ENCODE measurements around the gene EPHB3.
"Not testable (repeated sequence)": the region's sequence is repeated elsewhere in the genome, so short reads cannot be mapped to it uniquely, and the experiment has no call there.

The EPHB3 gene

DNA sequence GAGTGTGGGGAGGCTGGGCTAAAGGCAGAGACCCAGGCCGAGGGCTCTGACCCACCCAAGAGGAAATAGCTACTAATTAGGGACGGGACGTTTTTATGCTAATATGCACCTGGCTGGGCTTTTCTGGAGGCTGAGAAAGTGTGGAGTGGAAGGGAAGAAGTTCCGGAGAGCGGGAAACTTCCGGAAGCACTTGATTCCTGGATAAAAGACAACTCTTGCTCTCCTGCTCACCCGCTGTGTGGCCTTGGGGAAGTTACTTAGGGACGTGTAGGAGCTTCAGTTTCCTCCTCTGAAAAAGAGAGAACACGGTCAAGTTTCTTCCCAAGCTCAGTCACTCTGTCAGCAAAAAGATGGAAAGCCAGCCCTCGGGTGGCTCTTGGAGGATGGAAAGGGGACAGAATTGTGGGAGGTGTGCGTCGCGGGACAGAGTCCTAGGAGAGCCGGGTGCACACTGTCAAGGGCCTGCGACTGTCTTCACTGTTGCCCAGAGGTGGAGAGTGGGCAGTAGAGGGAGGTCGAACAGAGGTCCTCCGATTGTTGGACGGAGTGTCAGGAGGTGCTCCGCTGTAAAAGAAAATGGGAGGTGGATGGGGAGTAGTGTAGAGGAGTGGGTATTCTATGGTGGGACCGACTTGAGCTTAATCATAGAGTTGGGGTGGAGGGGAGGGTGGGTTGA is 43.2 kb downstream of the EPHB3 start:
- no peak for DNase-seq (ENCODE audit: low read depth, low spot score)
- H3K4me3 ChIP-seq (ENCODE audit: low read length): no peak overlapping the region

DNA sequence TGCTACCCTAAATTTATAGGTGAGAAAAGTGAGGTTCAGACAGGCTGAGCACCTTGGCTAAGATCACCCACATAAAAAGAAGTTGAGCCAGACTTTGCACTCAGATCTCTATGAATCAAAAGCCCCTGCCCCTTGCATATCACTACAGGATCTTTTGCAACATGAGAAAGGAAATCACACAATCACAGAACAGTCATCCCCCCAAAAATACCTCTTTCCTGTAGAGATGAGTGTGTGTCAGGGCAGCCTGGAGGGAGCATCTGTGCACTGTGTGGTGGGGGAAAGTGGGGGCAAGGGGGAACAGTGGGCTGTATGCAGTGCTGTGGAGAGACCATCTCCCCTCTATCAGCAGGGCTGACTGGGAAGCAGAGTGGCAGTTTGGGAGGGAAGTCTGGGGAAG is 46.6 kb downstream of the EPHB3 start:
- no peak overlapping the region for H3K4me3 ChIP-seq (ENCODE audit: low read length)
- peak; percentile 22 for DNase-seq (ENCODE audit: low read depth, low spot score)

DNA sequence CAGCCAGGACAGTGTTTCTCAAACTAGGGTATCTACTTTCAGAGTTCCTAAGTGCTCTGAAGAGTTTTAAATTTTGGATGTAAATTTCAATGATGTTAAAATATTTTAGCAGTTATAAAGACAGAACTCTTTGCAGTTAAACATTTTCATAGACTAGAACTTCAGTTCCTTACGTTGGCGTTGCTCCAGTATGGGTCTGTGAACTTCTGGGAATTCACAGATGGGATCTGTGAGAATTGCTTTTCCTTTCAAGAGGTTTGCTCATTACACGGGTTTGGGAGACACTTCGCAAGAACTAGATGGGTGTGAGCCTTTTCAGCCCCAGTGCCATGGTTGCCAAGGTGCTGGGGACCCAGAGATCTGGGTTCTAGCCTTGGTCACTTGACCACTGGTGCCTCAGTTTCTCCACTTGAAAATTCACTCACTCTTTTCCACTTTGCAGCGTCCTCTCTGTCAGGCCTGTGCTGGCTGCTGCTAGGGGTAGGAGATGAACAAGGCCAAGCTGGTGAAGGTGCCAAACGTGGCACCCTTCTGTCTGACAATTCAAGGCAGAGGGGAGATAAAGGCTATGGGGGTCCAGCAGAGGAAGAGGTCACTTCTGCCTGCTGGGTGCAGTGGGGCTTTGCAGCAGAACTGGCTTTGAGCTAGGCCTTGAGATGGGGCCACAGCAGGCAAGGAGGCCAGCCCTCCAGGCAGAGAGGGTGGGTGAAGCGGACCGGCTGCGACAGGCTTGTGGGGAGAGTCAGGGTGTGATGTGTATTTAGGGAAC is 48.1 kb downstream of the EPHB3 start:
- H3K4me3 ChIP-seq (ENCODE audit: low read length): no peak overlapping the region
- no peak for DNase-seq (ENCODE audit: low read depth, low spot score)

DNA sequence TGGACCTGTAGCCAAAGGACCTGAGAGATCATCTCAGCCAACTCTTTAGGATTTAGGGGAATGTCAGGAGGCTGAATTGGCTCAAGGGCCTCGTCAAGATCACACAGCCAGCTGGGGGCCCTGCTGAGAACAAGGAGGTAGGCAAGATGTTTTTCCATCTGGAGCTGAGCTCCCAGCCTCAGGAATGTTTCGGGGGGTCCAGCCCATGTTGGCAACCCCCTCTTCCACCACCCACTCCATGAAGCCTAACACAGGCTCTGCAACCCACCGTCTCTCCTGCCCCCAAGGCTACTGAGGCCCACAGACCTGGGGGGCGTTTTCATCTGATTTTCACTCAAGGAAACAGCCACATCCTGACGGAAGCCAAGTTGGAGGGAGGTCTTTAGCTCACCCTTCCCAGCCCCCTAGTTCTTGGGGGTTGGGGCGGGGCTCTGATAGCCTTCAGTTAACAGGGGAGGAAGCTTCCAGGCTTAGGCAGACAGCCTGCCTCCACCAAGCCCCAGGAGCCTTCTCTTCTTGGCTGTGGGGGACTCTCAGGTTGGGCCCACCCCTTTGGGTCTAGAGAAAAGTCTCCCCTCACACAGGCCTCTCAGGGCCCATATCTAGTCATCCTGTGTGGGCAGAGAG is 48.8 kb downstream of the EPHB3 start:
- no peak for DNase-seq (ENCODE audit: low read depth, low spot score)
- no peak overlapping the region for H3K4me3 ChIP-seq (ENCODE audit: low read length)

DNA sequence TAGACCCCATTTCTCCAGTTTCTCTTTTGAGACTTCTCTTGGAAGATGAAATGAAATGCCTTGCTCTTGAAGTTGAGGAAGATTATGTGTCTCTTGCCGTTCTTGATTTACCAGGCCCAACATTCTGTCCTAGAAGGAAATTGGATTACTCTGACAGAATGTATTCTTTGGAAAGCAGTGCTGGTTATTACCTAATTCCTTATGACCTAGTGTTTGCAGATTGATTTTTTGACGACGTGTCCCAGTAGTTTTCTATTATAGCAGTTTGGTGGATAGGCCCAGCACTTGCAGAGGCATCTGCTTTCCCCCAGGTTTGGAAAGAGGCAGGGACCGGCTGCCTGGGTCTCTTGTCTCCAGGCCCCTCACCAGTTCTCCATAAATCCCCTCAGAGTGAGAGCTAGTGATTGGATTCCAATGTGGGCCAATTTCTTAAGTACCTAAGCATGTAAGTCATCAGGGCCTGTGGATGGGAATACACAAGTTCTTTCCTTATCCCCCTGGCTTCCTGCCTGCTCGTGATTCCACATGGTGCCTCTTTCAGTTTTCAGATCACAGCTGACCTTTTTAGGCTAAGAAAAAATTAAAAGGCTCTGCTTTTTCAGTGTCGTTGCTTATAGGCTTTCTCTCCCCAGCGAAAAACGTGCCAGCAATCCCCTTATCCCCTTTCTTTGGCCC is 50.2 kb downstream of the EPHB3 start:
- DNase-seq (ENCODE audit: low read depth, low spot score): no peak
- no peak overlapping the region for H3K4me3 ChIP-seq (ENCODE audit: low read length)

DNA sequence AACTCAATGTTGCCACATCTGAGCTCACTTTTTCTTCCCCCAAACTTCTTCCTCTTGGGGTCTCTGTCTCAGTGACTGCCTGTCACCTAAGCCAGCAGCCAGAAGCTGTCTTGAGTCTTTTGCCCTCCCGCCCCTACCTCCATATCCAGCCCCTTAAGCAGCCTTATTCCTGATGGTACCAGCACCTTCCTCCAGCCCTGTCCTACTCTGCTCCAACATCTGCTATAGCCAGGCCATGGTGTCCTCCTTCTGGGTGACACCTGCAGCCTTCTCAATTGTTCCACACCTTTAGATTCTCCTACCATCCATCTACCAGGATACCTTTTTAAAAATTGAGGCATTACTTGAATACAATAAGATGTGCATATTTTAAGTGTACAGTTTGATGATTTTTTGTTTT is 53.8 kb downstream of the EPHB3 start:
- no peak overlapping the region for H3K4me3 ChIP-seq (ENCODE audit: low read length)
- DNase-seq (ENCODE audit: low read depth, low spot score): no peak

DNA sequence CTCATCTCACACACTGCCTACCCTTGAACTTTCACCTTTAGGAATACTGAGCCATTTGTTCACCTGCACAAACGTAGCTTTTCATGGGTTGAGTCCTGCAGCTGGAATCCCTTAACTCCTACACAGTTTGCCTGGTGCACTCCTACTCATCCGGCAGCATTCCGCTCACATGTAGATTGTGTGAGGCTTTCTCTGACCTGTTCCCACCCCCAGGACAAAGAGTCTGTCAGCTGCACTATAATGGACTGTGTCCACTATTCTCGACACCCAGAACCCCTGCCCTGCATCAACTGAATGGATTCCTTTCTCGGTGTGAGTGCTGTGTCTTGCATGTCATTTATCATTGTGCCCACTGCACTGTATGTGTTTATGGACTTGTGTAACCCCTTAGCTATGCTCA is 54.9 kb downstream of the EPHB3 start:
- no peak overlapping the region for H3K4me3 ChIP-seq (ENCODE audit: low read length)
- no peak for DNase-seq (ENCODE audit: low read depth, low spot score)

DNA sequence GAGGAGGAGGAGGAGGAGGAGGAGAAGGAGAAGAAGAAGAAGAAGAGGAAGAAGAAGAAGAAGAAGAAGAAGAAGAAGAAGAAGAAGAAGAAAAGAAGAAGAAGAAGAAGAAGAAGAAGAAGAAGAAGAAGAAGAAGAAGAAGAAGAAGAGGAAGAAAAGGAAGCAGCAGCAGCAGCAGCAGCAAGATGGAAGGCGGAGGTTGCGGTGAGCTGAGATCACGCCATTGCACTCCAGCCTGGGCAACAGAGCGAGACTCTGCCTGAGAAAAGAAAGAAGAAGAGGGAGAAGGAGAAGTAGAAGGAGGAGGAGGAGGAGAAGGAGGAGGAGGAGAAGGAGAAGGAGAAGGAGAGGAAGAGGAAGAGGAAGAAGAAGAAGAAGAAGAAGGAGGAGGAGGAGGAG is 55.7 kb downstream of the EPHB3 start:
- DNase-seq (ENCODE audit: low read depth, low spot score); H3K4me3 ChIP-seq (ENCODE audit: low read length): not testable (repeated sequence)

DNA sequence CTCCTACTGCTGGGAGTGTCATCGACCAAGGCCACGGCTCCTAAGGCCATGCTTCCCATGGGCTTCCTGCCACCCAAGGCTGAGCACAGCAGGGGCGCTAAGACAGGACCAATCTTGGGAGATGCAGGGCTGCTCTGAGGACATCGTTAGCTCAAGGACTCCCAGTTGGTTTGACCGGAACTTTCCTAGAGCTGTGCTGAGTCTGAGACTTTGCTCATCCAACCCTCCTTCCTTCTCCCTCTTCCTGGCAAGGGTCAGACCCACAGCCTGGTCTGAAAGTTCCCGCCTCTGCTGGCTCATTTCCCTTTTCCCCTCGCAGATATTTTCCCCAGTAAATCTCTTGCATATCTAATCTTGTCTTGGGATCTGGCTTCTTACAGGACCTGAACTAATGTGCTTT is 57.2 kb downstream of the EPHB3 start:
- H3K4me3 ChIP-seq (ENCODE audit: low read length): no peak overlapping the region
- no peak for DNase-seq (ENCODE audit: low read depth, low spot score)

DNA sequence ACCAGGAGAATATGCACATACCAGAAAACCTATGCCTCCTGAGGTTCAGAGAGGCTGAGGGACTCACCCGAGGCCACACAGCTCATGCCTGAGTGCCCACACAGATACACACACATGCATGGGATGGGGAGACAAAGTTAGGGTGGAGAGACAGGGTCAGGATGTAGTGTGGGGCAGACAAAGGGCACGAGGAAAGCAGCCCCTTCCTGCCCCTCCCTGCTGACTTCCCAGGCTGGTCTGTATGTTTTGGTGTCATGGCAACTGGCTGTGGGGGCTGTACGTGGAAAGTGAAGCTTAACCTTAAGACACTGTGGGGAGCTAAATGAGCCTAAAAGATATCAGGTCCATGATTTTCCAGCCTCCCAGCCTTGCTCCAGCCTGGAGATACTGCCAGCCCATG is 57.8 kb downstream of the EPHB3 start:
- no peak overlapping the region for H3K4me3 ChIP-seq (ENCODE audit: low read length)
- DNase-seq (ENCODE audit: low read depth, low spot score): no peak

DNA sequence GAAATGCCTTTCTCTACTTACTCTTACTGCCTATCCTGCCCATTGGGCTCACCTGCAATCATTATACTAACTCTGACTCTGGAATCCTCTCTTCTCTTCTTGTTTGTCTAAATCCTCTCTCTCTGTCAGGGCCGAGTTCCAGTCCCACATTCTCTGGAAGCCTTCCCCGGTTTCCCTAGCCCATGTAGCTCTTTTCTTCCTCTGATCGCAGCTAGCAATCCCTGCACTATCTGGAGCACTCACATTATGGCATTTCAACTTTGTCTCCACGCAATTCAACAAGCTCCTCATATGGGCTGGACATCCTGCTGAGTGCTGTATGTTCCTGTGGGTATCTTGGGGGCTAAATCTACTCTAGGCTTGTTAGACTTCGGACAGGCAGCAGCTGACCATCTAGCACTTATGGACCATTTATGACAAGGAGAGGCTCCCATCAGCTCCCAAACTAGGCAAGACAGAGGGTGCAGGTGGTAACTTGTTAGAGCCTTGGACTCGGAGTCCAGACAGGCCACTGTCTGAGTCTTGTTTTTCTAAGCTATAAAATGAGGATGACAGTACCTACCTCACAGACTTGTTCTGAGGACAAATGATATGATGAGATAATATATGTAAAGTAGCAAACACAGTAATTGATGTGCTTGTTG is 58.3 kb downstream of the EPHB3 start:
- H3K4me3 ChIP-seq (ENCODE audit: low read length): no peak overlapping the region
- no peak for DNase-seq (ENCODE audit: low read depth, low spot score)

DNA sequence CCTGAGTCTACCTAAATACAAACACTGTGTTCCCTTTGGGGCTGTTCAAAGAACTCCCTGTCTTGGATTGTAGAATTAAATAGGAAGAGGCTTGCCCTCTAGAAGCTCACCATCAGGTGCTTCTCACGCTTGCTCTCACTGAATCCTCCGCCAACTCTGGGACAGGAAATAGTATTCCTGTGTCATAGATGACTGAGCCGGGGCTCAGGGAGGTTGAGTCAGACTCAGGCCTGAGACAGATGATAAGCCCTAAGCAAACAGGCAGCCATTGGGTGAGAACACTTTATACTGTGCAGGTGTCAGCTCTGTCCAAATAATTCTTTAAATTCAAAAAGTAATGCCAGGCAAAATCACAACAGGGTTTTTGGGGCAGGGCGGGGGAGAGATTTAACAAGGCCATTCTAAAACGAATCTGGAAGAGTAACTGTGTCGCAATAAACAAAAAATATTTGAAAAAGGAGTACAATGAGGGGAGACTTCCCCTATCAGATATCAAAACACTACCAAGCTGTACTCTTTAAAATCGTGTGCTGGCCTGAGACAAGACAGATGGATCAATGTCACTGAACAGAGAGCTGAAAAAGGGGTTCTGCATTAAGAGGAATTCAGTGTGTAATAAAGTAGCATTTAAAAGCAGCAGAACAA is 59.0 kb downstream of the EPHB3 start:
- DNase-seq (ENCODE audit: low read depth, low spot score): no peak
- no peak overlapping the region for H3K4me3 ChIP-seq (ENCODE audit: low read length)

DNA sequence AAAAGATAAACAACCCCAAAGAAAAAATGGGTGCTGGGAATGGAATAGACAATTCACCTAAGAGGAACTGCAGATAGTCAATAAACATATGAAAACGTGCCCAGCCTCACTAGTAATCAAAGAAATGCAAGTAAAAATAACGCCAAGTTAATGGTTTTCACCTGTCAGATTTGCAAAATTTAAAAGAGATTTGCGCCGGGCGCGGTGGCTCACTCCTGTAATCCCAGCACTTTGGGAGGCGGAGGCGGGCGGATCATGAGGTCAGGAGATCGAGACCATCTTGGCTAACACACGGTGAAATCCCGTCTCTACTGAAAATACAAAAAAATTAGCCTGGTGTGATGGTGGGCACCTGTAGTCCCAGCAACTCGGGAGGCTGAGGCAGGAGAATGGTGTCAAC is 60.6 kb downstream of the EPHB3 start:
- not testable (repeated sequence) for DNase-seq (ENCODE audit: low read depth, low spot score); H3K4me3 ChIP-seq (ENCODE audit: low read length)

DNA sequence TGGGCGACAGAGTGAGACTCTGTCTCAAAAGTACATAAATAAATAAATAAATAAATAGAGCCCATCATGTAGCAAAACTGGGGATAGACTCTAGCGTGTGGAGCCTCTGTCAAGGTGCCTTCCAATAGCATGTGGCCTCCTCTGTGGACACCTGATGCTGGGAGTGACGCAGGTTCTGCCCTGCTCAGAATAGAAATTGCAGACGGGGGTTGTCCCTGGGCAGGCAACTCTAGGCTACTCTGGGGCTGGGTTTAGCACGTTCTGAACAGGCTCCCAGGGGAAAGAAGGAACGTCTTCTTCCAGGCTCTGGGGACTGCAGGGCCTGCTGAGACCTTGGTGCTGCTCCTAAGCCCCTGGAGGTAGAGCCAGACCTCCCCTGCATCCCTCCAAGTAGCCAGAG is 65.3 kb downstream of the EPHB3 start:
- DNase-seq (ENCODE audit: low read depth, low spot score): no peak
- H3K4me3 ChIP-seq (ENCODE audit: low read length): no peak overlapping the region

DNA sequence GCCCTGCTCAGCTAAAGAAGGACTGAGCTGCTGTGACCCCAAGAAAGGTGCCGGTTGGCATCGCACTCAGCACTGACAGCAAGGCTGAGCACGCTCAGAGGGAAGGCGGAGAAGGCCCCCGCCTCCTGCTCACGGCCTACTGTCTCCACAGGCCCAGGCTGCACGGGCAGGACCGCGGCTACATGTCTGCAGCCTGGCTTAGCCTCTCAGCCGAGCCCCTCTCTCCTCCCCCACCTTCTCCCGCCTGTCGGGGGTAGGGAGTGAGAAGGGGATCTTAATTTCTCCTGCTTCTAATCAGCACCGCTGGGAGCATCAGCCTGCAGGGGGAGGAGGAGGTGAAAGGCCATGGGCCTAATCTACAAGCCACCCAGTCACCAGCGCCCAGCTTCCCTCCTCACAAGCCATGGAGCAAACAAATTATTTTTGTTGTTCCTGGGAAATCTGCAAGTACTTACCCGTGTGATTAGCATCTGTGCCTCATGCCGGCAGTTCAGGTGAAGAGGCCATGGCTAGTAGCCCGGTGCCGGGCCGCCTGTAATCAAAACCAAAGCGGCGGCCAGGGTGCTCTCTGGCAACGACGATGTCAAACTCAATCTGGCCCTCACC is 68.1 kb downstream of the EPHB3 start:
- DNase-seq (ENCODE audit: low read depth, low spot score): no peak

DNA sequence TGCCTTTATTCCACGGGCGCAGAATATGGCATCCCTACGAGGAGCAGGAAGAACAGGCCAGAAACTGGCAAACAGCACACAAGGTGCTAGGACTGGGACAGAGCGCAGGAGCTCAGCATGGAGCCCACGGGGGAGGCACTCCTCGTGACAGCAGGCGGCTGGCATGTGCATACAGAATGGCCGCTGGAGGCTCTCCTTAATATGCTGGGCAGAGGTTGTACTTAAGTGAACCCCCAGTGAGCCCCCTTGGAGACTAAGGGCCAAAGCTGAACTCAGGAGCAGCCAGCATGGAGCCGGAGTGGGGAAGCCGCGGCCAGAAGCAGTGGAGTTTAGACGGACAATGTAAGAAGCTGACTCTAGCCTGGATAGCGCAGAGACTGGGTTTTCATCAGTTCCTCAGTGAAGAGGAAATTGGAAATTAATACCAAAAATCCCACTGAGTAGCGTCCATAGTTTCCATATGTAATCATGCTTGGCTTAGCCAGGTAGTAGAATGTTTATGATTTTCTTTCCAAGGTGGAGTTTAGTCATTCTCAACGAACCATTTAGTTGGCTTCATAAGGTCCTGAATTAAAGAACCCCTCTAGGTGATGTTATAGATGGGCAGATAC is 69.4 kb downstream of the EPHB3 start:
- H3K4me3 ChIP-seq (ENCODE audit: low read length): no peak overlapping the region

More for the DNA sequence above, 68.1 kb downstream of the EPHB3 start:
- H3K4me3 ChIP-seq (ENCODE audit: low read length): no peak overlapping the region

DNA sequence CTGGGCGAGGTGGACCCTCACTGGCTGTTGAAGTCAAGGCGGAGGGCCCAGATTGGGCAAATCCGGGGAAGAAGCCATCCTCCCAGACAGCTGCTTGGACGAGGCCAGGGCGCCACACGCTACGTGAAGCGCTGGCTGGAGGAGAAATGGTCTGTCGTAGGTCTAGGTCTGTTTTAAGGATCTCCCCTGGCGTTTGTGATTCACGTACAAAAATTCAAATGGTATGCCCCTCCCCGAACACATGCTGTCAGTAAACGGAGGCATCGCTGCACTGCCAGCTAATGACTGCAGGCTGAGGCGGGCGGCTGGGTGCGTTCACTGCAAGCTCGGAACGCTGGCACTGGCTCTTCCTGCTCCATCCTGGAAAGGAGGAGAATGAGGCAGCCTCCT is 69.9 kb downstream of the EPHB3 start:
- no peak for DNase-seq (ENCODE audit: low read depth, low spot score)
- H3K4me3 ChIP-seq (ENCODE audit: low read length): no peak overlapping the region

More for the DNA sequence above, 69.4 kb downstream of the EPHB3 start:
- no peak for DNase-seq (ENCODE audit: low read depth, low spot score)

Data from Jurkat, Clone E6-1 (cell line).